AG10803 (cell line): Measurements from ENCODE around the gene LRP5.

ENCODE experiments used
- DNase-seq: peaks from one replicate; pipeline ENCODE4 v3.0.0; 2010; ENCODE audit warnings: low read depth
- H3K4me3 ChIP-seq: 2 replicates; pipeline ENCODE4 v1.5.1; 2011; ENCODE audit warnings: mild to moderate bottlenecking, low read length, control low read depth
- TF ChIP-seq, protein P1 (sequence below): conservative IDR thresholded peaks from 2 replicates; pipeline ENCODE4 v1.5.1; 2011; ENCODE audit warnings: mild to moderate bottlenecking, low read length, control low read depth, inconsistent platforms

Gene LRP5

DNA sequence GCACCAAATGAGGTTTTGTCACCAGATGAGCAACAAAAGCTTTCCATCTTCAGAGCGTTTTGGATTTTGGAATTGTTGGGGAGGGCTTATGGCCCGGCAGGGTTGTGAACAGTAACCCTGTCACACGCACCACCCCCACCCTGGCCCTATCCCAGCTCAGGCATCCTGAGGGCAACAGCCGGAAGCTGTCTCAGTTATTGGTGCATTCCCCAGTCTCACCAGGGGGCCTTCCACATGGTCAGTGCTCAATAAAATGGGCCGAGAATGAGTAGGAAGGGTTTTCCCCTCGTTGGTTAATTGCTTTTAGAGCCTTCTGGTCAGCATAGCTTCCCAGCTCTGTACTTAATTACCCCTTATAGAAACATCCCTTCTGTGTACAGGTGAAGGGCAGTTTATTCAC lies 46.0 kb downstream of the LRP5 start:
- H3K4me3 ChIP-seq: no peak overlapping the region
- TF ChIP-seq, protein P1, sequence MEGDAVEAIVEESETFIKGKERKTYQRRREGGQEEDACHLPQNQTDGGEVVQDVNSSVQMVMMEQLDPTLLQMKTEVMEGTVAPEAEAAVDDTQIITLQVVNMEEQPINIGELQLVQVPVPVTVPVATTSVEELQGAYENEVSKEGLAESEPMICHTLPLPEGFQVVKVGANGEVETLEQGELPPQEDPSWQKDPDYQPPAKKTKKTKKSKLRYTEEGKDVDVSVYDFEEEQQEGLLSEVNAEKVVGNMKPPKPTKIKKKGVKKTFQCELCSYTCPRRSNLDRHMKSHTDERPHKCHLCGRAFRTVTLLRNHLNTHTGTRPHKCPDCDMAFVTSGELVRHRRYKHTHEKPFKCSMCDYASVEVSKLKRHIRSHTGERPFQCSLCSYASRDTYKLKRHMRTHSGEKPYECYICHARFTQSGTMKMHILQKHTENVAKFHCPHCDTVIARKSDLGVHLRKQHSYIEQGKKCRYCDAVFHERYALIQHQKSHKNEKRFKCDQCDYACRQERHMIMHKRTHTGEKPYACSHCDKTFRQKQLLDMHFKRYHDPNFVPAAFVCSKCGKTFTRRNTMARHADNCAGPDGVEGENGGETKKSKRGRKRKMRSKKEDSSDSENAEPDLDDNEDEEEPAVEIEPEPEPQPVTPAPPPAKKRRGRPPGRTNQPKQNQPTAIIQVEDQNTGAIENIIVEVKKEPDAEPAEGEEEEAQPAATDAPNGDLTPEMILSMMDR: no peak
- peak; percentile 25 for DNase-seq

DNA sequence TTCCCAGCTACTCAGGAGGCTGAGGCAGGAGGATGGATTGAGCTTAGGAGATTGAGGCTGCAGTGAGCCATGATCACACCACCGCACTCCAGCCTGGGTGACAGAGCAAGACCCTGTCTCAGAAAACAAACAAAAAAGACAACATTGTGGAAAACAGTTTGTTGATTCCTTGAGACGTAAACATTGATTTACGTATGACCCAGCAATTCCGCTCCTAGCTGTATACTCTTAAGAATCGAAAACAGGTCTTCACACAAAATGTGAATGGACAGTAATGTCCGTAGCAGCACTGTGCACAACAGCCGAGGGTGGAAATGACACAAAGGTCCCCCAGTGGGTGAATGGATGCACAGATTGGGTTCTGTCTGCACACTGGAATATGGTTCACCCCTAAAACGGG lies 49.3 kb downstream of the LRP5 start:
- DNase-seq: no peak
- TF ChIP-seq, protein P1: no peak
- H3K4me3 ChIP-seq: no peak overlapping the region

- DNase-seq: no peak
- H3K4me3 ChIP-seq: no peak overlapping the region
- TF ChIP-seq, protein P1: no peak
Observed at GRCh38 chr11:68362801-68363379, 50.5 kb downstream of the LRP5 start.

DNA sequence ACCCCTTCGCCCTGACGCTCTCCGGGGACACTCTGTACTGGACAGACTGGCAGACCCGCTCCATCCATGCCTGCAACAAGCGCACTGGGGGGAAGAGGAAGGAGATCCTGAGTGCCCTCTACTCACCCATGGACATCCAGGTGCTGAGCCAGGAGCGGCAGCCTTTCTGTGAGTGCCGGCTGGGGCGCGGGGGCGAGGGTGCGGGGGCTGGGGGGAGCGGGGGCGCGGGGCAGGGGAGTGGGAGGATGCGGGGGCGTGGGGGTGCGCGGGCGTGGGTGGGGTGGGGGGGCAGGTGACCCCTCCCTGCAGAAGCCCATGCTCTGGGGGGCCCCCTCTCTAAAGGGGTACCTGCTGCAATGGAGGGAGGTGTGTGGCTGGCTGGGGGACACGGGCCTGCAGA lies 51.4 kb downstream of the LRP5 start:
- TF ChIP-seq, protein P1: no peak
- DNase-seq: no peak
- H3K4me3 ChIP-seq: no peak overlapping the region

GRCh38 chr11:68364581-68364980 lies 52.2 kb downstream of the LRP5 start:
- DNase-seq: no peak
- TF ChIP-seq, protein P1: no peak
- H3K4me3 ChIP-seq: no peak overlapping the region

DNA sequence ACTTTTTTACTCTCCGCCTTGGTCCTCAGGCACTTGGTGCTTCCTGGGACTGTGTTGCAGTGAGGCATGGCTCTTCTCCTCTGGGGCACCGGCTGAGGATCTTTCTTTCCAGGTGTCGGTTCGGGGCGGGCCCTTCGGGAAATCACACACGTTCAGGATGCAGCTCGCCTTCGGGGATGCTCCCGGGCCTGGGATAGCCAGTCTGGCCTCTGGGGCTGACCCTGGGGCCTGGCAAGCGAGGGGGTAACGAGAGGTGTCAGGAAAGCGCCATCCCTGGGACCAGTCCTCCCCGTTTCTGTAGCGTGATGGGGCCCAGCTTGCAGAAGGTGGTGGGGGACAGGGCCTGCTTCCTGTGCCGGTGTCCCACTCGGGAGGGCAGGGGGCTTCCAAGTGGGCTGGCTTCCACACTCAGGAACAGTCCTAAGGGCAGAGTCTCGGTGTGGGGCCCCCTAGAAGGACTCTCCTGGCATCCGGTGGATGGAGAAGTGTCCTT lies 53.6 kb downstream of the LRP5 start:
- no peak for DNase-seq
- TF ChIP-seq, protein P1: no peak
- no peak overlapping the region for H3K4me3 ChIP-seq

DNA sequence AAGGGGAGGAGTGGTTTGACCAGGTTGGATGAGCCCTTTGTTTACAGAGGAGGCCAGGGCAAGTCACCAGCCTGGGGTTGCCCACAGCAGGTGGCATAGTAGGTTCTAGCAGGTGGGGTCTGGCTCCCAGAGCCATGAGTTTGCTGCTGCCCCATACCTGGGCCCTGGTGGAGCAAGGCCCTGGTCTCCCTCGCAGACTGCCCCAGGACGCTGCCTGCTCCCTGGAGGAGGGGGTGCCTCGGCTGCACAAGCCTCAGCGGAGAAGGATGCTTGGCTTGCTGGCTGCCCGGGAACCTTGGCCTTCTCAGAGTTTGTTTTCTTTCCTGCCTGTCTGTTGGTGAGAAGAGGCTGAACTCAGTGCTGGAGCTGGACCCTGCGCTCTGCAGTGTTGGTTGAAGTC lies 54.9 kb downstream of the LRP5 start:
- TF ChIP-seq, protein P1: no peak
- no peak for DNase-seq
- H3K4me3 ChIP-seq: no peak overlapping the region
